ENCODE results near the gene TCF23.
A peak's percentile ranks its signal among the peaks of the same experiment; 100 is the strongest.

TCF23 gene

DNA sequence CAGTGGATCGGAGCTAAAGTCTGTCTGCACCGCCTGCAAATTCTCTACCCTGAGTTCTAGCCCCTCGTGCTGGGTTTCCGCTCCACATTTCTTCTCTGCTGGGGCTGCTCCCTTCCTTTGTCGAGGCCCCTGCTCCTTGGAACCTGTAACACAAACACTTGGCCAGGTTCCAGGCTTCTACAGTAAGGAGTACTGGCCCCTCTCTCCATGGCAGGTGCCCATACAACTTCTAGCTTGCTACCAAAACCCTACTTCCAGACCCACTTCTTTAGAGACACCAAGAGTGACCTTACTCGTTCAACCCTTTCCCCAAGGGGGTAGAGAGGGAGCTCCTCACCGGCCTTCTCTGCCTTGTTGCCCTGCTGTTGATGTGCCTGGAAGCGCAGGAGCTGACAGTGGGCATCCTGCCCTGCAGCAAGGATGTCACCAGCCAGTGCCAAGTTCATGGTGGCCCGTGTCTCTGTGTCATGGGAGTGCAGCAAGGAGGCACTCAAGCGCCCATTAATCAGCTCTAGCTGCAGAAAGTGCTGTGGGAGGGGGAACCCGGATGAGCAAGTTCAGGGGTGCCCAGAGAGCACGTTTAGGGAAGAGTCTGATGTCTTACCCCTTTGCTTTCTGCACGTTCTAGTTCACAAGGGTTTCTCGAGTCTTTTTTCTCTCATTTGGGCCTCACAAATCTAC is 15.5 kb upstream of the TCF23 start:
- peak overlapping the region; percentile 92 for H3K4me3 ChIP-seq (replicated peaks; ENCODE audit: low read depth, low read length)
- TF ChIP-seq, protein P1, sequence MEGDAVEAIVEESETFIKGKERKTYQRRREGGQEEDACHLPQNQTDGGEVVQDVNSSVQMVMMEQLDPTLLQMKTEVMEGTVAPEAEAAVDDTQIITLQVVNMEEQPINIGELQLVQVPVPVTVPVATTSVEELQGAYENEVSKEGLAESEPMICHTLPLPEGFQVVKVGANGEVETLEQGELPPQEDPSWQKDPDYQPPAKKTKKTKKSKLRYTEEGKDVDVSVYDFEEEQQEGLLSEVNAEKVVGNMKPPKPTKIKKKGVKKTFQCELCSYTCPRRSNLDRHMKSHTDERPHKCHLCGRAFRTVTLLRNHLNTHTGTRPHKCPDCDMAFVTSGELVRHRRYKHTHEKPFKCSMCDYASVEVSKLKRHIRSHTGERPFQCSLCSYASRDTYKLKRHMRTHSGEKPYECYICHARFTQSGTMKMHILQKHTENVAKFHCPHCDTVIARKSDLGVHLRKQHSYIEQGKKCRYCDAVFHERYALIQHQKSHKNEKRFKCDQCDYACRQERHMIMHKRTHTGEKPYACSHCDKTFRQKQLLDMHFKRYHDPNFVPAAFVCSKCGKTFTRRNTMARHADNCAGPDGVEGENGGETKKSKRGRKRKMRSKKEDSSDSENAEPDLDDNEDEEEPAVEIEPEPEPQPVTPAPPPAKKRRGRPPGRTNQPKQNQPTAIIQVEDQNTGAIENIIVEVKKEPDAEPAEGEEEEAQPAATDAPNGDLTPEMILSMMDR (IDR thresholded peaks at IDR 0.05; ENCODE audit: low read length, missing control alignments): no peak
- no peak for DNase-seq (ENCODE audit: low read depth)

- DNase-seq (ENCODE audit: low read depth): peak; percentile 96
- peak within 1 kb of the TSS; percentile 92 for H3K4me3 ChIP-seq (replicated peaks; ENCODE audit: low read depth, low read length)
- TF ChIP-seq, protein P1 (IDR thresholded peaks at IDR 0.05; ENCODE audit: low read length, missing control alignments): peak; percentile 48
Measured at GRCh38 chr2:27133905-27134780, 14.7 kb upstream of the TCF23 start, which contains the start of gene PREB. PREB (minus strand) TSS chr2:27134636; CDS start chr2:27134421, 215 bp downstream.

DNA sequence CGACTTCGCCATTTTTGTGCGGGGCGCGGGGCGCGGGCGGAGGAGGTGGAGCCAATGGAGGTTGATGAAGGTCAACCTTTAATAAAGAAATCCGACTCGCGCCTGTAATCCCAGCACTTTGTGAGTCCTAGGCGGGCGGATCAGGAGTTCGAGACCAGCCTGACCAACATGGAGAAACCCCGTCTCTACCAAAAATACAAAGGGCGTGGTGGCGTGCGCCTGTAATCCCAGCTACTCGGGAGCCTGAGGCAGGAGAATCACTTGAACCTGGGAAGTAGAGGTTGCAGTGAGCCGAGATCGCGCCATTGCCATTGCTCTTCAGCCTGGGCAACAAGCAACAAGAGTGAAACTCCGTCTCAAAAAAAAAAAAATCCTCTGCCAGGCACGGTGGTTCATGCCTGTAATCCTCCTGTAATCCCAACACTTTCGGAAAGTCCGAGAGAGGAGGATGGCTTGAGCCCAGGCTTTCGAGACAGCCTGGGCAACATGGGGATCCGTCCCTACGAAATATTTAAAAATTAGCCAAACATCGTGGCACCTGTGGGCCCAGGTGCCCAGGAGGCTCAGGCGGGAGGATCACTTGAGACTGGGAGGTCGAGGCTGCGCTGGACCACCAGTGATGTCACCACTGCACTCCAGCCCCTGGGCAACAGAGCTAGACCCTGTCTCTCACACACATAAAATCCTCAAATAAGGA is 13.9 kb upstream of the TCF23 start:
- TF ChIP-seq, protein P1 (IDR thresholded peaks at IDR 0.05; ENCODE audit: low read length, missing control alignments): no peak
- no peak for DNase-seq (ENCODE audit: low read depth)
- peak overlapping the region; percentile 31 for H3K4me3 ChIP-seq (replicated peaks; ENCODE audit: low read depth, low read length)

DNA sequence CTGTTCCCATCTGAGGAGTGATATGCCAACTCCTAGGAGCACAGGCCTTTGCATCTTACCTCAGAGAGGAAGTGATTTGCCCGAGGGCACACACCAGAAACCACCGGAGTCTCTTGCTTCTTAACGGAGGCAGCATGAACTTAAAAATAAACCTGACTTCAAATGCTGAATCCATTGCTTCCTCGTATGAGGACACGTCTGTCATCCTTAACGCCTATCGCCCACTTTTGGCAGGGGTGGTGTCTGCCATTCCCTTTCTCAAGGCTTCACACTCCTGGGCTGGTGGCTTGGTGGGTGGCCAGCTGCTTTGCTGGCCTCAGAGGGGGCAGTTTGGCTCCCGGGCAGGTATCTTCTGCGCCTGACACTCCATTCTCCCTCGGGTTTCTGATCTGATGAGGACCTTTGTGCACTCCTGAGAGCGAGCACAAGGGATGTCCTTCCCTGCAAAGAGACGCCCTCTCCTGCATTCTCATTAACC is 13.3 kb upstream of the TCF23 start:
- TF ChIP-seq, protein P1 (IDR thresholded peaks at IDR 0.05; ENCODE audit: low read length, missing control alignments): no peak
- no peak for DNase-seq (ENCODE audit: low read depth)
- H3K4me3 ChIP-seq (replicated peaks; ENCODE audit: low read depth, low read length): no peak overlapping the region

DNA sequence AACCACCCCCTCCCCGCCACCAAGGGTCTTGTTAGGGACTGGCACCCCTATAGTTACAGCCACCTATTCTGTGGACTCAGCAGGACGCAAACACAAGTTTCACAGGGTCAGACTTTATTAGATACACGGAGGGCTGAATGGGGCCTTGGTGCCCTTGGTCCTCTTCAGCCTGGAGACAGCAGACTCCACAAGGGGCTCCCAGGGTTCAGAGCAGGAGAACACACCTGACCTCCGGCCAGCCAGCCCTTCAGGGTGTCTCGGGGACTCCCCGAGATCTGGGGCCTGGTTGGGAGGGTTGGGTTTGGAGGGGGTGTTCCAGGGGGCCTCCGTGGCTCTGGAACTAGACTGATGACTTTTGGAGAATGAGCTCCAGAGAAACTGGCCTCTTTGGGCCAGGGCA is 12.1 kb upstream of the TCF23 start:
- no peak for DNase-seq (ENCODE audit: low read depth)
- H3K4me3 ChIP-seq (replicated peaks; ENCODE audit: low read depth, low read length): no peak overlapping the region
- TF ChIP-seq, protein P1 (IDR thresholded peaks at IDR 0.05; ENCODE audit: low read length, missing control alignments): no peak

DNA sequence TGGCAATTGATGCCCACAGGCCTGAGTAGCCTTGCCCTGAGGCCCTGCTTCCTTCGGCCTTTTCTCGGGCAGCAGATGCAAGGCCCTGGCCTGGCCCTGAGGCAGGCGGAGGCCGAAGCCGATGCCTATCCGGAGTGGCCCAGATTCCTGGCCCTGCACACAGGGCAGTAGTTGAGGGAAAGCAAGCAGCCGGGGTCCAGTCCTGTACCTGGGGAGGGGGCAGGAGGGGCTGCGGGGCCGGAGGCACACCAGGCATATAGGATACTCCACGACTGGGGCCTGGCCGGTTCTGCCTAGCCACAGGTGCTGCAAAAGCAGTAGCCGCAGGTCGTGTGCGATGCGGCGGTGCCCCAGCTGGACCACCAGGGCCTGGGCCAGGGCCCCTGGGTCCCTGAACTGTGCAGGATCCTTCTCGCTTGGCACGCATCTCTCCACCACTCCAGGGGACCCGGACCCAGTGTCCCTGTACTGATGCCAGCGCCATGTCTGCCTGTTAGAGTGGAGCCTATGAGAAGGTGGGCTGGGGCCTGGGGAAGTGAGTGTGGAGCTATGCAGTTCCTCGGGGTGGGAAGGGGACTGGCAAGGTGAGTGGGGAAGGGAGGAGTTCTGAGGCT is 11.4 kb upstream of the TCF23 start:
- H3K4me3 ChIP-seq (replicated peaks; ENCODE audit: low read depth, low read length): no peak overlapping the region
- TF ChIP-seq, protein P1 (IDR thresholded peaks at IDR 0.05; ENCODE audit: low read length, missing control alignments): no peak
- no peak for DNase-seq (ENCODE audit: low read depth)

Measured in fibroblast of pulmonary artery (primary cell).